Kidney (tissue), 14 donors: ENCODE data around the gene ATP6V0A4. TPM values are rescaled to one million over a fixed set of nuclear protein-coding genes. Genes with fewer than 3 reads are reported as not detected.

Source experiments
- DNase-seq, 5 donors: peaks; one replicate each; pipeline ENCODE4 v3.0.0-alpha.2; 2013 to 2020
- FAIRE-seq: peaks from 2 replicates; lab custom pipeline; 2012; peaks lifted over from hg19 to GRCh38; lab: Jason Lieb, UNC
- H3K27ac ChIP-seq, 2 donors: one replicate each; pipeline ENCODE4 v1.7.0; 2013; ENCODE audit warnings: low read depth in 2 of 2, low read length in 2 of 2, inconsistent platforms in 1 of 2
- H3K27me3 ChIP-seq: one replicate; pipeline ENCODE4 v1.7.1; 2013; ENCODE audit warnings: low read length, inconsistent platforms; ENCODE audit not compliant: control insufficient read depth, insufficient read depth
- H3K36me3 ChIP-seq, 3 donors: one replicate each; pipeline versions ENCODE4 v1.7.0 to v1.7.1; 2013; ENCODE audit warnings: low read length in 3 of 3, control low read depth in 1 of 3, inconsistent platforms in 1 of 3; ENCODE audit not compliant: insufficient read depth in 3 of 3, control insufficient read depth in 2 of 3
- H3K4me1 ChIP-seq, 3 donors: one replicate each; pipeline versions ENCODE4 v1.7.0 to v1.7.1; 2013; ENCODE audit warnings: low read length in 3 of 3, inconsistent platforms in 1 of 3, low read depth in 1 of 3; ENCODE audit not compliant: control insufficient read depth in 2 of 3, insufficient read depth in 2 of 3
- H3K4me3 ChIP-seq, 3 donors: one replicate each; pipeline versions ENCODE4 v1.7.0 to v1.8.1; 2013; ENCODE audit warnings: low read length in 3 of 3, control low read depth in 1 of 3, inconsistent platforms in 1 of 3
- H3K9ac ChIP-seq, 3 donors: one replicate each; pipeline versions ENCODE4 v1.7.0 to v1.7.1; 2013; ENCODE audit warnings: low read length in 3 of 3, control low read depth in 1 of 3, inconsistent platforms in 1 of 3
- H3K9me3 ChIP-seq, 3 donors: one replicate each; pipeline versions ENCODE4 v1.7.0 to v1.7.1; 2013; ENCODE audit warnings: low read length in 3 of 3, control low read depth in 1 of 3, inconsistent platforms in 1 of 3; ENCODE audit not compliant: control insufficient read depth in 2 of 3, insufficient read depth in 1 of 3
- intact Hi-C: fragments of 100-400 bp; cut with DNase I; formaldehyde crosslinking; loops from one replicate; pipeline ENCODE4 v1.11.1; 2022
- polyA plus RNA-seq: library from polyadenylated mRNA; stranded (reverse); fragments of 350-450 nt; fragmentation: Illumina TruSeq; extraction: RNeasy Lipid Tissue Mini Kit (QIAGEN cat#74804); gene quantifications from one replicate; pipeline ENCODE4 v1.2.3, GENCODE V29; 2014; ENCODE audit warnings: low read depth, low replicate concordance; ENCODE audit not compliant: insufficient read depth
- total RNA-seq: library from RNA; stranded (reverse); fragmentation: NEBNext Ultra II Directional; extraction: Animal tissue kit (Norgen Biotek cat#: 25700); gene quantifications from one replicate; pipeline ENCODE4 v1.2.1, GENCODE V29; 2021
- TF ChIP-seq, protein P1 (sequence below): IDR thresholded peaks from 3 replicates; pipeline ENCODE4 v1.5.1; 2012; ENCODE audit warnings: mild to moderate bottlenecking, moderate library complexity, borderline replicate concordance; ENCODE audit not compliant: insufficient read depth; ENCODE audit errors: extremely low read depth
- donor health status: control.
- donor health status: control.
- donor health status: control.
- donor health status: control.
- donor health status: control.
- donor health status: DM: yes; HTN: yes; CAD: no.
- donor health status: Normal renal cell carcinoma (clear cell type).

The ATP6V0A4 gene
- total and polyA plus RNA-seq, 2 donors from 2014 or later = 30.5 to 140 TPM

DNA sequence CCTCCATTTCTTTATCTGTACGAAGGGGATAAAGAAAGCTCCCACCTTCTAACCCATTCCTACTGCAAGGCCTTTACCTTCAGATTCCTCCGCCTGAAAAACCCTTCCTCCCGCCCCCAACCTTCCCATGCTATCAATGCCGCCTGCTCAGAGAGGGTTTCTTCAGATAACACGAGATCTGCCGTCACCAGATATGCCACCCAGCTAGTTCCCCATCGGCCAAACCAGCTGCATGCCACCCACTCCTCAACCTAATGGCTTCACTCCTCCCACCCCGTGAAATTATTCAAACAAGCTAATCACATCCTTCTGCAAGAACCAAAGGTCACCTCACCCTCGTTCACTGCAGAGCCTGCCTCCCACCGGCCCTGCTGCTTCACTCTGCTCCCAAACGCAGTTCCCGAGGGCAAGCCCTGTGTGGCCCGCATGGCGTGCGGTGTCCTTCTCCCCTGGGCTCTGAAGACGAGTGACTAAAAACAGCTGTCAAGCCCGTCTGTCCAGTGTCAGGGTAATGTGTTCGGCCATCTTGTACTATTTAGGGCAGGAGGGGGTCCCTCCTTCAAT is 47.0 kb downstream of the ATP6V0A4 start:
- Histone ChIP-seq H3K9ac (no peak overlapping the region), H3K9me3 (no peaks in the 10 kb centered on the region), H3K27me3 (no peaks in the 10 kb centered on the region), H3K27ac (no peak overlapping the region), H3K4me3 (no peak overlapping the region), H3K4me1 (peaks cover 0 to 2% (median 0%) of the 10 kb centered on the region in 3 donors), H3K36me3 (peaks cover 0 to 22% (median 0%) of the 10 kb centered on the region in 3 donors)
- intact Hi-C loops = no loop called here
- FAIRE-seq (no peak), DNase-seq (peak in 1 of 5 donors; percentile 47)
- TF ChIP-seq, protein P1, sequence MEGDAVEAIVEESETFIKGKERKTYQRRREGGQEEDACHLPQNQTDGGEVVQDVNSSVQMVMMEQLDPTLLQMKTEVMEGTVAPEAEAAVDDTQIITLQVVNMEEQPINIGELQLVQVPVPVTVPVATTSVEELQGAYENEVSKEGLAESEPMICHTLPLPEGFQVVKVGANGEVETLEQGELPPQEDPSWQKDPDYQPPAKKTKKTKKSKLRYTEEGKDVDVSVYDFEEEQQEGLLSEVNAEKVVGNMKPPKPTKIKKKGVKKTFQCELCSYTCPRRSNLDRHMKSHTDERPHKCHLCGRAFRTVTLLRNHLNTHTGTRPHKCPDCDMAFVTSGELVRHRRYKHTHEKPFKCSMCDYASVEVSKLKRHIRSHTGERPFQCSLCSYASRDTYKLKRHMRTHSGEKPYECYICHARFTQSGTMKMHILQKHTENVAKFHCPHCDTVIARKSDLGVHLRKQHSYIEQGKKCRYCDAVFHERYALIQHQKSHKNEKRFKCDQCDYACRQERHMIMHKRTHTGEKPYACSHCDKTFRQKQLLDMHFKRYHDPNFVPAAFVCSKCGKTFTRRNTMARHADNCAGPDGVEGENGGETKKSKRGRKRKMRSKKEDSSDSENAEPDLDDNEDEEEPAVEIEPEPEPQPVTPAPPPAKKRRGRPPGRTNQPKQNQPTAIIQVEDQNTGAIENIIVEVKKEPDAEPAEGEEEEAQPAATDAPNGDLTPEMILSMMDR = no peak

DNA sequence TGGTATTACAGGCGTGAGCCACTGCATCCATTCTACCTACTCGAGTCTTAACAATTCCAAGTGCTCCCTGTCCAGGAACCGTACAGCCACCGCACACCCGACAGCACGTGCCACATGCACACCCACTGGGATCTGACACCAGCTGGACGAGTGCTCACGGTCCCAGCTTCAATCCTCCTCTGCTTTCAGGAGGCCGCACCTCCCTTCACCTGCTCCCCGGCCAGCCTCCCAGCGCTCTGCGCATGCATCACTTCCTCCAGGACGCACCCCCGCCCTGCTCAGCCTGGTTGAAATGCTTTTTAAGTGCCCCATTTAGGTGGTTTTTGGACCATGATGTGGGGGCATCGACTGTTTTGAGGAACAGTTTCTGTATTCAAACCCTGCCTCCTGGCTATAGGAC is 47.5 kb downstream of the ATP6V0A4 start:
- Histone ChIP-seq H3K27me3 (no peaks in the 10 kb centered on the region), H3K4me1 (peaks cover 0 to under 1% (median 0%) of the 10 kb centered on the region in 3 donors), H3K27ac (no peak overlapping the region), H3K9ac (no peak overlapping the region), H3K36me3 (peaks cover 0 to 22% (median 0%) of the 10 kb centered on the region in 3 donors), H3K9me3 (no peaks in the 10 kb centered on the region), H3K4me3 (no peak overlapping the region)
- TF ChIP-seq, protein P1 = no peak
- FAIRE-seq (no peak), DNase-seq (peak in 1 of 5 donors; percentile 35)
- intact Hi-C loops = no loop called here

DNA sequence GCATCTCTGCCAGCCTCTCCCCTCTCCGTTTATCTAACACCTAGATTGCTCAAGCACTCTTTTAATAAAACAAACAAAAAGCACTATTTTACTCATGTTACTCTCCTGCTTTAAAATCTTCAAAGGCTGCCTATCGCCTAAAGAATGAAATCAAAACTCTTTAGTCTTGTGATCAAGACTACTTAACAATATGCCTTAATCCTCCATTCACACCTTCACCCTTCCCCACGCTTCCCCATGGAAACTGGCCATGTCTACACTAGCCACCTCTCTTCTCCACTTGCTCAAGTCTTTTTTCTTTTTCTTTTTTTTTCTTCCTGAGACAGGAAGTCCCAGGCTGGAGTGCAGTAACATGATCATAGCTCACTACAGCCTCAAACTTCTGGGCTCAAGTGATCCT is 48.0 kb downstream of the ATP6V0A4 start:
- Histone ChIP-seq H3K36me3 (peaks cover 0 to 25% (median 0%) of the 10 kb centered on the region in 3 donors), H3K4me3 (no peak overlapping the region), H3K9ac (no peak overlapping the region), H3K27ac (no peak overlapping the region), H3K4me1 (no peaks in the 10 kb centered on the region), H3K27me3 (no peaks in the 10 kb centered on the region), H3K9me3 (no peaks in the 10 kb centered on the region)
- TF ChIP-seq, protein P1 = no peak
- FAIRE-seq (no peak), DNase-seq (no peak)
- intact Hi-C loops = no loop called here
